Trophoblast cell (in vitro differentiated cells and primary cell): ENCODE data around the gene PPIE.
"Not testable (repeated sequence)": the region's sequence is repeated elsewhere in the genome, so short reads cannot be mapped to it uniquely, and the experiment has no call there.

ENCODE experiments used
- DNase-seq, 2 donors: peaks; one replicate each; pipeline ENCODE4 v3.0.0-alpha.2; 2016
- H2AFZ ChIP-seq: 2 replicates; pipeline ENCODE4 v1.6.1; 2013; ENCODE audit warnings: low read length, moderate library complexity, mild to moderate bottlenecking; ENCODE audit not compliant: insufficient read depth, poor library complexity
- H2AK5ac ChIP-seq: 2 replicates; pipeline ENCODE4 v1.6.1; 2013; ENCODE audit warnings: mild to moderate bottlenecking, low read length
- H2BK120ac ChIP-seq: 2 replicates; pipeline ENCODE4 v1.6.1; 2013; ENCODE audit warnings: low read length, mild to moderate bottlenecking, moderate library complexity; ENCODE audit not compliant: insufficient read depth, poor library complexity
- H2BK12ac ChIP-seq: 2 replicates; pipeline ENCODE4 v1.6.1; 2013; ENCODE audit warnings: mild to moderate bottlenecking, low read length, moderate library complexity
- H2BK5ac ChIP-seq: 2 replicates; pipeline ENCODE4 v1.6.1; 2013; ENCODE audit warnings: low read length, low read depth, moderate library complexity, mild to moderate bottlenecking; ENCODE audit not compliant: poor library complexity
- H3K14ac ChIP-seq: 2 replicates; pipeline ENCODE4 v1.6.1; 2013; ENCODE audit warnings: mild to moderate bottlenecking, low read length
- H3K18ac ChIP-seq: 2 replicates; pipeline ENCODE4 v1.6.1; 2013; ENCODE audit warnings: mild to moderate bottlenecking, low read length
- H3K23ac ChIP-seq: 2 replicates; pipeline ENCODE4 v1.6.1; 2013; ENCODE audit warnings: low read length
- H3K27ac ChIP-seq: 2 replicates; pipeline ENCODE4 v1.5.1; 2013; ENCODE audit warnings: low read depth, mild to moderate bottlenecking, inconsistent platforms, low read length, moderate library complexity
- H3K27me3 ChIP-seq: 2 replicates; pipeline ENCODE4 v1.6.1; 2013; ENCODE audit warnings: inconsistent platforms, mild to moderate bottlenecking, low read length, moderate library complexity; ENCODE audit not compliant: insufficient read depth
- H3K36me3 ChIP-seq, 2 experiments: 1 replicate in 1 of 2; 2 replicates in 1 of 2; pipeline ENCODE4 v1.6.1; 2013; ENCODE audit warnings: low read length in 2 of 2, mild to moderate bottlenecking in 2 of 2, moderate library complexity in 1 of 2; ENCODE audit not compliant: insufficient read depth in 2 of 2, control insufficient read depth in 1 of 2
- H3K4ac ChIP-seq: 2 replicates; pipeline ENCODE4 v1.6.1; 2013; ENCODE audit warnings: low read depth, mild to moderate bottlenecking, low read length, moderate library complexity
- H3K4me1 ChIP-seq, 2 experiments: 1 replicate in 1 of 2; 2 replicates in 1 of 2; pipeline ENCODE4 v1.6.1; 2013; ENCODE audit warnings: low read length in 2 of 2, mild to moderate bottlenecking in 2 of 2, moderate library complexity in 1 of 2; ENCODE audit not compliant: insufficient read depth in 2 of 2, control insufficient read depth in 1 of 2
- H3K4me2 ChIP-seq: 2 replicates; pipeline ENCODE4 v1.6.1; 2013; ENCODE audit warnings: inconsistent platforms, mild to moderate bottlenecking, low read length, moderate library complexity
- H3K4me3 ChIP-seq: 2 replicates; pipeline ENCODE4 v1.5.1; 2013; ENCODE audit warnings: mild to moderate bottlenecking, low read depth, low read length, inconsistent platforms
- H3K79me1 ChIP-seq: one replicate; pipeline ENCODE4 v1.6.1; 2013; ENCODE audit warnings: low read length
- H3K79me2 ChIP-seq: 2 replicates; pipeline ENCODE4 v1.6.1; 2013; ENCODE audit warnings: low read length, mild to moderate bottlenecking; ENCODE audit not compliant: control insufficient read depth, insufficient read depth, poor library complexity
- H3K9ac ChIP-seq: 2 replicates; pipeline ENCODE4 v1.6.1; 2013; ENCODE audit warnings: mild to moderate bottlenecking, low read length
- H3K9me3 ChIP-seq: 2 replicates; pipeline ENCODE4 v1.6.1; 2013; ENCODE audit warnings: low read depth, mild to moderate bottlenecking, control low read depth, inconsistent platforms, low read length; ENCODE audit not compliant: insufficient read depth
- H4K12ac ChIP-seq: 2 replicates; pipeline ENCODE4 v1.6.1; 2013; ENCODE audit warnings: low read depth, mild to moderate bottlenecking, low read length, moderate library complexity
- H4K8ac ChIP-seq: 2 replicates; pipeline ENCODE4 v1.6.1; 2013; ENCODE audit warnings: low read depth, mild to moderate bottlenecking, low read length, moderate library complexity
- H4K91ac ChIP-seq: one replicate; pipeline ENCODE4 v1.6.1; 2013; ENCODE audit warnings: low read depth, mild to moderate bottlenecking, low read length, moderate library complexity
- WGBS: extraction: QIAGEN DNeasy Blood & Tissue Kit; methylation state at CpG from one replicate; pipeline ENCODE4 v1.1.7; 2013; ENCODE audit warnings: missing lambda C conversion rate; ENCODE audit not compliant: insufficient read length, insufficient coverage; ENCODE audit errors: extremely low coverage; 5-methylcytosine and 5-hydroxymethylcytosine counted together

The PPIE gene

DNA sequence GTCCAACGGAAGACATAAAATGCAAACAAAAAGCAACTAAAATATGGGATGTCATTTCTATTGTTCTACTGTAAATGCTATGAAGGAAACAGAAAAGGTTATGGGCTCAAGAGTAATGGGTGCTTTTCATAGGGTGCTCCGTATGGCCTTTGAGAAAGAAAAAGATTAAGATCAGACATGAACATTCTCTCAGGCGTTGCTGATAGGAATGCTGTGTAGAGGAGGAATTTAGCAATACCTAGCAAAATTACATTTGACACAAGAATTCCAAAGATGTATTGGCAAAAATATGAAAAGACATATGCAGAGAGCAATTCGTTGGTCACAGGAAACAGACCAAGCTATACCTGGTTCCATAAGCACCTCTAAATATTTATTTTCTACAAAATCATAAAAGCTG is 38.2 kb downstream of the PPIE start:
- Histone ChIP-seq H3K79me2 (no peaks in the 10 kb centered on the region), H4K12ac (no peak overlapping the region), H3K27ac (no peak overlapping the region), H3K36me3 (no peaks in the 10 kb centered on the region), H2BK5ac (no peak overlapping the region), H3K27me3 (peaks cover 4% of the 10 kb centered on the region), H3K9ac (no peak overlapping the region), H4K91ac (no peak overlapping the region), H3K4me1 (no peaks in the 10 kb centered on the region), H3K9me3 (peaks cover 2% of the 10 kb centered on the region), H3K79me1 (no peaks in the 10 kb centered on the region), H2BK12ac (no peak overlapping the region), H3K18ac (no peak overlapping the region), H3K4me3 (no peak overlapping the region), H2BK120ac (no peak overlapping the region), H3K23ac (no peak overlapping the region), H3K4ac (no peak overlapping the region), H2AFZ (no peak overlapping the region), H3K14ac (no peak overlapping the region), H3K4me2 (no peak overlapping the region), H4K8ac (no peak overlapping the region), H2AK5ac (no peak overlapping the region)
- DNase-seq: peak in 1 of 2 donors; percentile 78
- WGBS: no CpG with 5 or more reads among the region's 4 CpGs

DNA sequence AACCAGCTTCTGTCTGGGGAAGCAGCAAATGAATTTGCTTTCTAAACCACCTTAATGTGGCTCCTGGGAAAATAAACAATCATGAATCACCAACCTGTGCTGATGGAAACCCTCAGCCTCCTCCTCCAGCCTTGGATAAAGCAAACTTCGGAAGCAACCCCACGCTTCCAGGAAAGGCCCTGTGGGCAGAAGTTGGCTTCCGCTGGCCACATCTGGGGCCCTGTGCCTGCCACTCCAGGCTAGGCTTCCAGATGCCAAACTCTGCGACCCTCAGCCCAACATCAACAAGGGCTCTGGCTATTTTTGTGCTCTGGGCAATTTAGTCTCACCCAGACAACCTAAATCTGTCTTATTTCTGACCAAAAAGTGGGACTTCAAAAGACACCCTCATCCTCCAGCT is 38.6 kb downstream of the PPIE start:
- no peak overlapping the region for H2AK5ac ChIP-seq
- H4K12ac ChIP-seq: no peak overlapping the region
- H3K27ac ChIP-seq: no peak overlapping the region
- no peaks in the 10 kb centered on the region for H3K79me1 ChIP-seq
- no peak overlapping the region for H2BK12ac ChIP-seq
- no peak overlapping the region for H3K4me2 ChIP-seq
- H2BK5ac ChIP-seq: no peak overlapping the region
- no peak overlapping the region for H3K18ac ChIP-seq
- no peaks in the 10 kb centered on the region for H3K36me3 ChIP-seq
- no peak overlapping the region for H2AFZ ChIP-seq
- peaks cover 4% of the 10 kb centered on the region for H3K27me3 ChIP-seq
- no peak overlapping the region for H4K91ac ChIP-seq
- H3K79me2 ChIP-seq: no peaks in the 10 kb centered on the region
- H2BK120ac ChIP-seq: no peak overlapping the region
- no peak overlapping the region for H4K8ac ChIP-seq
- H3K14ac ChIP-seq: no peak overlapping the region
- peaks cover 2% of the 10 kb centered on the region for H3K9me3 ChIP-seq
- WGBS: no CpG with 5 or more reads among the region's 4 CpGs
- H3K9ac ChIP-seq: no peak overlapping the region
- H3K4ac ChIP-seq: no peak overlapping the region
- no peak overlapping the region for H3K4me3 ChIP-seq
- H3K4me1 ChIP-seq: no peaks in the 10 kb centered on the region
- DNase-seq: no peak
- no peak overlapping the region for H3K23ac ChIP-seq

- H3K14ac ChIP-seq, H4K8ac ChIP-seq, DNase-seq, H3K9me3 ChIP-seq, H3K27me3 ChIP-seq, H3K18ac ChIP-seq, H3K4me3 ChIP-seq, H3K79me1 ChIP-seq, H2BK5ac ChIP-seq, H3K4me2 ChIP-seq, H3K23ac ChIP-seq, H4K91ac ChIP-seq, H3K4ac ChIP-seq, H3K36me3 ChIP-seq, H2AFZ ChIP-seq, H3K9ac ChIP-seq, H3K79me2 ChIP-seq, H2AK5ac ChIP-seq, H3K27ac ChIP-seq, H2BK12ac ChIP-seq, H4K12ac ChIP-seq, H3K4me1 ChIP-seq, H2BK120ac ChIP-seq: not testable (repeated sequence)
- WGBS: no CpG with 5 or more reads among the region's 17 CpGs
Observed at GRCh38 chr1:39777896-39778295, 39.2 kb downstream of the PPIE start.

GRCh38 chr1:39778463-39779099 is 39.9 kb downstream of the PPIE start:
- H3K4me2 ChIP-seq, H3K4me1 ChIP-seq, DNase-seq, H2AK5ac ChIP-seq, H3K27ac ChIP-seq, H4K91ac ChIP-seq, H2BK12ac ChIP-seq, H3K27me3 ChIP-seq, H3K23ac ChIP-seq, H3K4ac ChIP-seq, H3K79me2 ChIP-seq, H3K79me1 ChIP-seq, H3K9ac ChIP-seq, H3K36me3 ChIP-seq, H3K4me3 ChIP-seq, H3K14ac ChIP-seq, H3K18ac ChIP-seq, H2AFZ ChIP-seq, H4K8ac ChIP-seq, H4K12ac ChIP-seq, H2BK5ac ChIP-seq, H3K9me3 ChIP-seq, H2BK120ac ChIP-seq: not testable (repeated sequence)
- WGBS: no CpG with 5 or more reads among the region's 12 CpGs
